GM23338 (cell line): ENCODE data around the gene CDH15. TPM values are rescaled to one million over a fixed set of nuclear protein-coding genes. Genes with fewer than 3 reads are reported as not detected.

Source experiments
- ATAC-seq: fragments of 200-7000 bp; cut with Tn5 transposase; 3 replicates; pipeline ENCODE4 v1.9.1; 2020
- DNase-seq: peaks from one replicate; pipeline ENCODE4 v3.0.0-alpha.2; 2015; ENCODE audit warnings: low spot score
- H2AFZ ChIP-seq: fragments of 200-600 bp; sonication (generic); 2 replicates; pipeline ENCODE4 v1.8.0; 2016; ENCODE audit warnings: antibody characterized with exemption, mild to moderate bottlenecking, moderate library complexity
- H3F3A ChIP-seq: fragments of 200-600 bp; sonication (generic); replicated peaks from 2 replicates; pipeline ENCODE4 v1.8.0; 2017; ENCODE audit warnings: antibody characterized with exemption, mixed run types, low read depth
- H3K27ac ChIP-seq: fragments of 200-600 bp; sonication (generic); 2 replicates; pipeline ENCODE4 v1.6.1; 2016; ENCODE audit warnings: low read depth
- H3K27me3 ChIP-seq: fragments of 200-600 bp; sonication (generic); 2 replicates; pipeline ENCODE4 v1.8.0; 2016; ENCODE audit warnings: mild to moderate bottlenecking, mixed run types, moderate library complexity; ENCODE audit not compliant: insufficient read depth
- H3K36me3 ChIP-seq: fragments of 200-600 bp; sonication (generic); 2 replicates; pipeline ENCODE4 v1.8.0; 2016; ENCODE audit warnings: mild to moderate bottlenecking; ENCODE audit not compliant: insufficient read depth
- H3K4me1 ChIP-seq: fragments of 200-600 bp; sonication (generic); 2 replicates; pipeline ENCODE4 v1.8.0; 2016; ENCODE audit warnings: mild to moderate bottlenecking, moderate library complexity; ENCODE audit not compliant: insufficient read depth
- H3K4me2 ChIP-seq: fragments of 200-600 bp; sonication (generic); 2 replicates; pipeline ENCODE4 v1.7.1; 2017; ENCODE audit warnings: mixed run types
- H3K4me3 ChIP-seq: fragments of 200-600 bp; sonication (generic); 2 replicates; pipeline ENCODE4 v1.6.1; 2016; ENCODE audit warnings: mixed run types
- H3K79me2 ChIP-seq: fragments of 200-600 bp; sonication (generic); replicated peaks from 2 replicates; pipeline ENCODE4 v1.8.0; 2017; ENCODE audit warnings: mild to moderate bottlenecking; ENCODE audit not compliant: insufficient read depth
- H3K9me2 ChIP-seq: fragments of 200-600 bp; sonication (generic); 2 replicates; pipeline ENCODE4 v1.8.0; 2017; ENCODE audit not compliant: insufficient read depth
- H4K20me1 ChIP-seq: fragments of 200-600 bp; sonication (generic); replicated peaks from 2 replicates; pipeline ENCODE4 v1.8.0; 2017; ENCODE audit warnings: mild to moderate bottlenecking; ENCODE audit not compliant: insufficient read depth
- H3K27ac Mint-ChIP-seq: 2 replicates; pipeline ENCODE4 v1.8.0; 2020; ENCODE audit warnings: inconsistent platforms, mild to moderate bottlenecking, moderate library complexity, mixed read lengths
- H3K27me3 Mint-ChIP-seq: 3 replicates; pipeline ENCODE4 v1.8.0; 2022; ENCODE audit warnings: low read depth, mild to moderate bottlenecking, moderate library complexity, mixed read lengths, inconsistent platforms; ENCODE audit not compliant: insufficient read depth, poor library complexity
- H3K36me3 Mint-ChIP-seq: 3 replicates; pipeline ENCODE4 v1.8.0; 2021; ENCODE audit warnings: low read depth, mild to moderate bottlenecking, inconsistent platforms, moderate library complexity, mixed read lengths
- H3K4me1 Mint-ChIP-seq: 3 replicates; pipeline ENCODE4 v1.8.0; 2020; ENCODE audit warnings: mild to moderate bottlenecking, inconsistent platforms, mixed read lengths
- H3K4me3 Mint-ChIP-seq: 3 replicates; pipeline ENCODE4 v1.8.0; 2021; ENCODE audit warnings: moderate library complexity, mild to moderate bottlenecking, inconsistent platforms, mixed read lengths
- H3K9me3 Mint-ChIP-seq: 3 replicates; pipeline ENCODE4 v1.8.0; 2020; ENCODE audit warnings: moderate library complexity, mild to moderate bottlenecking, inconsistent platforms, mixed read lengths
- CREB1 ChIP-seq: fragments of 250-450 bp; sonication (Bioruptor Pico); IDR thresholded peaks from 2 replicates; pipeline ENCODE4 v1.5.0; 2020; ENCODE audit warnings: low read depth, mild to moderate bottlenecking, moderate library complexity
- ETS1 ChIP-seq: IDR thresholded peaks from 2 replicates; pipeline ENCODE4 v1.6.1; 2016; ENCODE audit warnings: antibody characterized with exemption
- EZH2 ChIP-seq: fragments of 200-600 bp; sonication (generic); IDR thresholded peaks from one replicate; pipeline ENCODE4 v1.8.0; 2017; ENCODE audit warnings: antibody characterized with exemption, mild to moderate bottlenecking, low read depth; ENCODE audit not compliant: unreplicated experiment
- JUNB ChIP-seq: IDR thresholded peaks from one replicate; pipeline ENCODE4 v1.6.1; 2016; ENCODE audit warnings: antibody characterized with exemption; ENCODE audit not compliant: unreplicated experiment
- NANOG ChIP-seq: IDR thresholded peaks from 2 replicates; pipeline ENCODE4 v1.6.1; 2016; ENCODE audit warnings: antibody characterized with exemption, borderline replicate concordance
- POLR2AphosphoS5 ChIP-seq: IDR thresholded peaks from 2 replicates; pipeline ENCODE4 v1.6.1; 2016; ENCODE audit warnings: antibody characterized with exemption, low read depth
- REST ChIP-seq: IDR thresholded peaks from one replicate; pipeline ENCODE4 v1.6.1; 2018; ENCODE audit warnings: antibody characterized with exemption; ENCODE audit not compliant: unreplicated experiment
- ZNF114 ChIP-seq: fragments of 250-450 bp; sonication (Bioruptor Pico); IDR thresholded peaks from 2 replicates; pipeline ENCODE4 v1.5.0; 2020; ENCODE audit warnings: mild to moderate bottlenecking, moderate library complexity
- ZNF462 ChIP-seq: fragments of 250-450 bp; sonication (Bioruptor Pico); IDR thresholded peaks from 2 replicates; pipeline ENCODE4 v1.5.0; 2020; ENCODE audit warnings: mild to moderate bottlenecking, moderate library complexity
- polyA plus RNA-seq: library from polyadenylated mRNA; unstranded; fragments of >200 nt; fragmentation: Nextera tagmentation; extraction: Ambion mirVana; gene quantifications from 2 replicates; pipeline ENCODE4 v1.2.1, GENCODE V29; 2016
- total RNA-seq: library from RNA; depleted of rRNA; stranded (reverse); fragments of >200 nt; shearing (Covaris generic); gene quantifications from 2 replicates; pipeline ENCODE4 v1.2.3, GENCODE V29; 2014

CDH15 gene
- total and polyA plus RNA-seq, 2 experiments from 2014 or later = 0.61 to 1.0 TPM

- Histone ChIP-seq H3K79me2 (no peaks in the 10 kb centered on the region), H3K27me3 (no peaks in the 10 kb centered on the region), H4K20me1 (no peaks in the 10 kb centered on the region), H3K27ac (no peak overlapping the region), H3K9me2 (no peaks in the 10 kb centered on the region; the same call in 1 of the 2 replicates), H3K36me3 (peaks cover 5% of the 10 kb centered on the region; the same call in 1 of the 2 replicates), H3K4me2 (no peak overlapping the region), H2AFZ (no peak overlapping the region), H3K4me3 (no peak overlapping the region), H3F3A (no peaks in the 10 kb centered on the region), H3K4me1 (no peaks in the 10 kb centered on the region)
- peaks cover 2% of the 10 kb centered on the region; the same call in 1 of the 3 replicates for H3K4me1 Mint-ChIP-seq
- ATAC-seq (no peak), DNase-seq (no peak)
- peaks cover 66% of the 10 kb centered on the region for H3K36me3 Mint-ChIP-seq
- peaks cover 14% of the 10 kb centered on the region for H3K27me3 Mint-ChIP-seq
- no peak overlapping the region for H3K27ac Mint-ChIP-seq
- no peak overlapping the region for H3K4me3 Mint-ChIP-seq
- TF ChIP-seq NANOG = no peak
- no peak for TF ChIP-seq ZNF114 (CRISPR knock-in tag)
- no peak for TF ChIP-seq ETS1
- H3K9me3 Mint-ChIP-seq = peaks cover 37% of the 10 kb centered on the region
These were observed 21.3 kb upstream of the CDH15 start for GRCh38 chr16:89150090-89150835.

- ATAC-seq (no peak), DNase-seq (no peak)
- Histone ChIP-seq H3K4me3 (no peak overlapping the region), H3F3A (no peaks in the 10 kb centered on the region), H3K4me1 (no peaks in the 10 kb centered on the region), H3K27me3 (no peaks in the 10 kb centered on the region), H3K4me2 (no peak overlapping the region), H3K79me2 (no peaks in the 10 kb centered on the region), H3K9me2 (no peaks in the 10 kb centered on the region; the same call in 1 of the 2 replicates), H2AFZ (no peak overlapping the region), H3K36me3 (peaks cover 5% of the 10 kb centered on the region; the same call in 1 of the 2 replicates), H4K20me1 (no peaks in the 10 kb centered on the region), H3K27ac (no peak overlapping the region)
- H3K27ac Mint-ChIP-seq = no peak overlapping the region
- no peak overlapping the region for H3K4me3 Mint-ChIP-seq
- H3K4me1 Mint-ChIP-seq = peaks cover 2% of the 10 kb centered on the region; the same call in 1 of the 3 replicates
- H3K27me3 Mint-ChIP-seq = peaks cover 18% of the 10 kb centered on the region
- H3K9me3 Mint-ChIP-seq = peaks cover 37% of the 10 kb centered on the region
- H3K36me3 Mint-ChIP-seq = peaks cover 63% of the 10 kb centered on the region
- TF ChIP-seq ETS1 = no peak
- TF ChIP-seq EZH2 = no peak
- no peak for TF ChIP-seq REST
- TF ChIP-seq JUNB = no peak
- TF ChIP-seq CREB1 (CRISPR knock-in tag) = no peak
- no peak for TF ChIP-seq POLR2AphosphoS5
- no peak for TF ChIP-seq ZNF462
These were observed 20.6 kb upstream of the CDH15 start for GRCh38 chr16:89150981-89151380.
